Natural killer cell treated with Interleukin-12 subunit alpha and Interleukin-12 subunit beta and Interleukin-15 and Interleukin-18, amount 100 ng/mL, for 72 hours (primary cell): ENCODE results near the gene MRPL24. TPM values are rescaled to one million over a fixed set of nuclear protein-coding genes. Genes with fewer than 3 reads are reported as not detected.

Experiments used
- ATAC-seq, 2 donors: fragments of 150-1000 bp; cut with Tn5 transposase in 1 of 2; sonication (Bioruptor Pico), chemical (Tn5 transposase) in 1 of 2; 2 replicates each; pipeline ENCODE4 v1.10.0; 2021
- DNase-seq: peaks from one replicate; pipeline ENCODE4 v3.0.0; 2022; ENCODE audit warnings: low spot score
- H3K27ac Mint-ChIP-seq, 2 donors: 1 replicate in 1 of 2; 2 replicates in 1 of 2; pipeline ENCODE4 v1.8.0; 2022; ENCODE audit warnings: mixed read lengths in 2 of 2, mild to moderate bottlenecking in 1 of 2, moderate library complexity in 1 of 2
- H3K27me3 Mint-ChIP-seq, 2 donors: 1 replicate in 1 of 2; 2 replicates in 1 of 2; pipeline ENCODE4 v1.8.0; 2022; ENCODE audit warnings: mixed read lengths in 2 of 2
- H3K36me3 Mint-ChIP-seq: one replicate; pipeline ENCODE4 v1.8.0; 2022; ENCODE audit warnings: mixed read lengths
- H3K4me1 Mint-ChIP-seq, 2 donors: 1 replicate in 1 of 2; 2 replicates in 1 of 2; pipeline ENCODE4 v1.8.0; 2022; ENCODE audit warnings: low read depth in 2 of 2, mixed read lengths in 2 of 2, mild to moderate bottlenecking in 1 of 2
- H3K4me3 Mint-ChIP-seq: one replicate; pipeline ENCODE4 v1.8.0; 2022; ENCODE audit warnings: mixed read lengths
- H3K9me3 Mint-ChIP-seq: 2 replicates; pipeline ENCODE4 v1.8.0; 2022; ENCODE audit warnings: mixed read lengths
- total RNA-seq, 2 donors: library from RNA; stranded (reverse); gene quantifications; one replicate each; pipeline ENCODE4 v1.2.3, GENCODE V29; 2022

MRPL24 gene
- total RNA-seq, 2 donors from 2014 or later, result 52.9 to 71.2 TPM

- H3K4me1 Mint-ChIP-seq, result peaks cover 42 to 45% of the 10 kb centered on the region in 2 donors
- peaks cover 4% of the 10 kb centered on the region for H3K36me3 Mint-ChIP-seq
Observed at GRCh38 chr1:156751757-156752481, 11.0 kb upstream of the MRPL24 start.

GRCh38 chr1:156751451-156751756 is 10.5 kb upstream of the MRPL24 start, which contains the start of gene HDGF:
HDGF (minus strand) TSS chr1:156751675; CDS start chr1:156751429, 246 bp downstream.
- no peaks in the 10 kb centered on the region for H3K27me3 Mint-ChIP-seq

More at GRCh38 chr1:156751757-156752481, 11.0 kb upstream of the MRPL24 start:
- peak overlapping the region; percentile 85 to 97 for H3K27ac Mint-ChIP-seq
- H3K4me3 Mint-ChIP-seq, result peak overlapping the region; percentile 97
- ATAC-seq (peak; percentile 92 to 94), DNase-seq (peak; percentile 95)
- H3K27me3 Mint-ChIP-seq, result no peaks in the 10 kb centered on the region
- no peaks in the 10 kb centered on the region for H3K9me3 Mint-ChIP-seq

GRCh38 chr1:156750711-156751450 is 10.0 kb upstream of the MRPL24 start:
- H3K27ac Mint-ChIP-seq, result peak overlapping the region; percentile 97 to 100
- peaks cover 4% of the 10 kb centered on the region for H3K36me3 Mint-ChIP-seq
- ATAC-seq, result peak; percentile 24 to 34
- no peaks in the 10 kb centered on the region for H3K27me3 Mint-ChIP-seq
- DNase-seq, result no peak
- no peaks in the 10 kb centered on the region for H3K9me3 Mint-ChIP-seq
- peak overlapping the region; percentile 97 for H3K4me3 Mint-ChIP-seq
- H3K4me1 Mint-ChIP-seq, result peaks cover 52 to 56% of the 10 kb centered on the region in 2 donors

More at GRCh38 chr1:156751451-156751756, 10.5 kb upstream of the MRPL24 start, which contains the start of gene HDGF:
- Mint-ChIP-seq H3K4me1 (peaks cover 47 to 50% of the 10 kb centered on the region in 2 donors), H3K27ac (peak within 1 kb of the TSS; percentile 97 to 100), H3K9me3 (no peaks in the 10 kb centered on the region), H3K4me3 (peak within 1 kb of the TSS; percentile 97), H3K36me3 (peaks cover 4% of the 10 kb centered on the region)
- DNase-seq, result no peak
- no peak for ATAC-seq

GRCh38 chr1:156750191-156750672 is 9.3 kb upstream of the MRPL24 start:
- peaks cover 59 to 62% of the 10 kb centered on the region in 2 donors for H3K4me1 Mint-ChIP-seq
- peak overlapping the region; percentile 97 for H3K4me3 Mint-ChIP-seq
- ATAC-seq (no peak), DNase-seq (no peak)
- H3K36me3 Mint-ChIP-seq, result peaks cover 4% of the 10 kb centered on the region
- no peaks in the 10 kb centered on the region for H3K27me3 Mint-ChIP-seq
- H3K27ac Mint-ChIP-seq, result peak overlapping the region; percentile 97 to 100
- no peaks in the 10 kb centered on the region for H3K9me3 Mint-ChIP-seq

GRCh38 chr1:156749419-156750118 is 8.7 kb upstream of the MRPL24 start:
- DNase-seq, result no peak
- no peaks in the 10 kb centered on the region for H3K27me3 Mint-ChIP-seq
- no peak for ATAC-seq
- peak overlapping the region; percentile 97 for H3K4me3 Mint-ChIP-seq
- H3K36me3 Mint-ChIP-seq, result peaks cover 4% of the 10 kb centered on the region
- H3K27ac Mint-ChIP-seq, result peak overlapping the region; percentile 97 to 100
- no peaks in the 10 kb centered on the region for H3K9me3 Mint-ChIP-seq
- peaks cover 57 to 64% of the 10 kb centered on the region in 2 donors for H3K4me1 Mint-ChIP-seq

- Mint-ChIP-seq H3K27me3 (no peaks in the 10 kb centered on the region), H3K27ac (peak overlapping the region; percentile 97 to 100), H3K4me1 (peaks cover 60 to 64% of the 10 kb centered on the region in 2 donors), H3K4me3 (peak overlapping the region; percentile 97), H3K36me3 (peaks cover 4% of the 10 kb centered on the region), H3K9me3 (no peaks in the 10 kb centered on the region)
- ATAC-seq (no peak), DNase-seq (peak; percentile 75)
Observed at GRCh38 chr1:156748670-156749418, 8.0 kb upstream of the MRPL24 start.

GRCh38 chr1:156747742-156748669 is 7.1 kb upstream of the MRPL24 start:
- DNase-seq, result no peak
- Mint-ChIP-seq H3K4me1 (peaks cover 62 to 63% of the 10 kb centered on the region in 2 donors), H3K4me3 (peak overlapping the region; percentile 97), H3K27ac (peak overlapping the region; percentile 97 to 100), H3K9me3 (no peaks in the 10 kb centered on the region), H3K27me3 (no peaks in the 10 kb centered on the region), H3K36me3 (peaks cover 4% of the 10 kb centered on the region)
- no peak for ATAC-seq

- DNase-seq (peak; percentile 71), ATAC-seq (peak; percentile 34 to 49)
- Mint-ChIP-seq H3K4me1 (peaks cover 58 to 64% of the 10 kb centered on the region in 2 donors), H3K9me3 (no peaks in the 10 kb centered on the region), H3K36me3 (peaks cover 8% of the 10 kb centered on the region), H3K27me3 (no peaks in the 10 kb centered on the region), H3K4me3 (peak overlapping the region; percentile 97), H3K27ac (peak overlapping the region; percentile 97 to 100)
Observed at GRCh38 chr1:156746728-156747631, 6.1 kb upstream of the MRPL24 start.

- no peaks in the 10 kb centered on the region for H3K27me3 Mint-ChIP-seq
- ATAC-seq (no peak), DNase-seq (no peak)
- peak overlapping the region; percentile 97 to 100 for H3K27ac Mint-ChIP-seq
- peak overlapping the region; percentile 97 for H3K4me3 Mint-ChIP-seq
- H3K4me1 Mint-ChIP-seq, result peaks cover 63 to 68% of the 10 kb centered on the region in 2 donors
- H3K36me3 Mint-ChIP-seq, result peaks cover 12% of the 10 kb centered on the region
- H3K9me3 Mint-ChIP-seq, result no peaks in the 10 kb centered on the region
Observed at GRCh38 chr1:156746406-156746727, 5.5 kb upstream of the MRPL24 start.

- Mint-ChIP-seq H3K4me1 (peaks cover 68 to 72% of the 10 kb centered on the region in 2 donors), H3K36me3 (peaks cover 12% of the 10 kb centered on the region), H3K4me3 (peak overlapping the region; percentile 97), H3K9me3 (no peaks in the 10 kb centered on the region), H3K27ac (peak overlapping the region; percentile 97 to 100), H3K27me3 (no peaks in the 10 kb centered on the region)
- DNase-seq, result no peak
- ATAC-seq, result no peak
Observed at GRCh38 chr1:156745881-156746280, 5.0 kb upstream of the MRPL24 start.

GRCh38 chr1:156744786-156745419 is 4.0 kb upstream of the MRPL24 start:
- H3K27me3 Mint-ChIP-seq, result no peaks in the 10 kb centered on the region
- peak overlapping the region; percentile 97 to 100 for H3K27ac Mint-ChIP-seq
- H3K36me3 Mint-ChIP-seq, result peaks cover 12% of the 10 kb centered on the region
- no peak overlapping the region for H3K4me3 Mint-ChIP-seq
- peaks cover 68 to 70% of the 10 kb centered on the region in 2 donors for H3K4me1 Mint-ChIP-seq
- ATAC-seq, result no peak
- H3K9me3 Mint-ChIP-seq, result no peaks in the 10 kb centered on the region
- DNase-seq, result no peak
